GM12878 (cell line): Measurements from ENCODE around the gene KPTN. TPM values are rescaled to one million over a fixed set of nuclear protein-coding genes. Genes with fewer than 3 reads are reported as not detected.

Source experiments
- ATAC-seq: fragments of 200-7000 bp; cut with Tn5 transposase; 3 replicates; pipeline ENCODE4 v1.9.1; 2020; ENCODE audit warnings: mild to moderate bottlenecking, moderate library complexity
- BruUV-seq: library from RNA; stranded (reverse); fragments of 400-500 nt; replicated peaks from 2 replicates; lab custom pipeline; 2021; lab: Mats Ljungman, UMichigan
- CTCF ChIA-PET: fragments of 300-600 bp; sonication (Branson Sonifier 250); formaldehyde crosslinking; extraction: SDS; loops from one replicate; lab custom pipeline; 2021; ENCODE audit warnings: inconsistent platforms; lab: Yijun Ruan, JAX
- POLR2A ChIA-PET: fragments of 350-600 bp; formaldehyde crosslinking; extraction: SDS; loops from one replicate; lab custom pipeline; 2021; ENCODE audit warnings: inconsistent platforms; lab: Charles Lee
- RAD21 ChIA-PET: fragments of 300-600 bp; sonication (Branson Sonifier 250); formaldehyde crosslinking; loops from one replicate; lab custom pipeline; 2023; ENCODE audit warnings: antibody characterized with exemption; ENCODE audit not compliant: unreplicated experiment; lab: Charles Lee
- SMC1A ChIA-PET: fragments of 300-600 bp; sonication (Branson Sonifier 250); formaldehyde crosslinking; loops from one replicate; lab custom pipeline; 2023; ENCODE audit not compliant: unreplicated experiment, uncharacterized antibody; lab: Charles Lee
- DNase-seq: peaks from one replicate; pipeline ENCODE4 v3.0.0-alpha.2; 2011; ENCODE audit warnings: low read depth, low spot score
- FAIRE-seq: peaks from 3 replicates; lab custom pipeline; 2011; peaks lifted over from hg19 to GRCh38; lab: Jason Lieb, UNC
- H2AFZ ChIP-seq: 2 replicates; pipeline ENCODE4 v1.6.0; 2011; ENCODE audit warnings: low read depth, low read length, control low read depth; ENCODE audit not compliant: control insufficient read depth
- H3K27ac ChIP-seq: 2 replicates; pipeline ENCODE4 v1.5.1; 2011; ENCODE audit warnings: control low read depth; ENCODE audit not compliant: control insufficient read depth, insufficient read depth
- H3K27me3 ChIP-seq, 2 experiments: replicated peaks in 1 of 2; 2 replicates each; pipeline versions ENCODE4 v1.6.0 to v1.6.1; 2011; ENCODE audit warnings: low read length in 1 of 2; ENCODE audit not compliant: control insufficient read depth in 2 of 2, insufficient read depth in 2 of 2
- H3K36me3 ChIP-seq, 2 experiments: 2 replicates each; pipeline ENCODE4 v1.5.1; 2011; ENCODE audit warnings: low read length in 1 of 2; ENCODE audit not compliant: control insufficient read depth in 2 of 2, insufficient read depth in 2 of 2
- H3K4me1 ChIP-seq: 2 replicates; pipeline ENCODE4 v1.6.1; 2011; ENCODE audit warnings: mild to moderate bottlenecking, low read length, moderate library complexity, mixed read lengths; ENCODE audit not compliant: control insufficient read depth, insufficient read depth
- H3K4me2 ChIP-seq: 2 replicates; pipeline ENCODE4 v1.6.0; 2011; ENCODE audit warnings: control low read depth; ENCODE audit not compliant: control insufficient read depth, insufficient read depth
- H3K4me3 ChIP-seq: fragments of 200-600 bp; sonication (generic); 2 replicates; pipeline ENCODE4 v1.5.1; 2016
- H3K79me2 ChIP-seq: 2 replicates; pipeline ENCODE4 v1.6.0; 2011; ENCODE audit warnings: low read length; ENCODE audit not compliant: control insufficient read depth, insufficient read depth
- H3K9ac ChIP-seq: 2 replicates; pipeline ENCODE4 v1.8.0; 2011; ENCODE audit warnings: low read length, control low read depth, mixed read lengths; ENCODE audit not compliant: control insufficient read depth, insufficient read depth
- H3K9me3 ChIP-seq: replicated peaks from 3 replicates; pipeline ENCODE4 v1.5.1; 2011; ENCODE audit warnings: mild to moderate bottlenecking, low read length; ENCODE audit not compliant: control insufficient read depth, insufficient read depth
- H4K20me1 ChIP-seq: 2 replicates; pipeline ENCODE4 v1.6.0; 2011; ENCODE audit not compliant: control insufficient read depth, insufficient read depth
- CEBPB ChIP-seq, 2 experiments: fragments of 150-350 bp in 1 of 2; IDR thresholded peaks; 2 replicates each; pipeline ENCODE4 v1.6.1; 2012 to 2014; ENCODE audit warnings: low read depth in 2 of 2, low read length in 2 of 2, borderline replicate concordance in 1 of 2, inconsistent platforms in 1 of 2
- CTCF ChIP-seq, 3 experiments: IDR thresholded peaks in 2 of 3; conservative IDR thresholded peaks in 1 of 3; 2 replicates each; pipeline ENCODE4 v1.5.1; 2011; ENCODE audit warnings: low read depth in 3 of 3, low read length in 3 of 3, mild to moderate bottlenecking in 3 of 3, control low read depth in 2 of 3, moderate library complexity in 2 of 3, inconsistent platforms in 1 of 3, mixed read lengths in 1 of 3; ENCODE audit not compliant: control insufficient read depth in 2 of 3, insufficient read depth in 1 of 3; ENCODE audit errors: extremely low read depth in 1 of 3
- HCFC1 ChIP-seq: fragments of 150-350 bp; IDR thresholded peaks from 2 replicates; pipeline ENCODE4 v1.6.1; 2014; ENCODE audit warnings: low read length
- IRF5 ChIP-seq: fragments of 450-650 bp; IDR thresholded peaks from 2 replicates; pipeline ENCODE4 v1.6.1; 2017; ENCODE audit warnings: borderline replicate concordance
- SMARCA5 ChIP-seq: fragments of 450-650 bp; IDR thresholded peaks from 2 replicates; pipeline ENCODE4 v1.6.1; 2017; ENCODE audit warnings: mild to moderate bottlenecking
- TAF1 ChIP-seq: IDR thresholded peaks from 2 replicates; pipeline ENCODE4 v1.6.1; 2011; ENCODE audit warnings: mild to moderate bottlenecking, low read depth, low read length, borderline replicate concordance
- WGBS: methylation state at CpG from one replicate; pipeline ENCODE4 v1.1.6; 2016; ENCODE audit warnings: low lambda C conversion rate; ENCODE audit not compliant: insufficient replicate concordance, insufficient coverage; ENCODE audit errors: missing lambda C conversion rate; 5-methylcytosine and 5-hydroxymethylcytosine counted together
- in situ Hi-C: fragments of 300-500 bp; cut with MboI; formaldehyde crosslinking; loops from 9 replicates; pipeline ENCODE4 v1.14.3; 2018; ENCODE audit warnings: mixed read lengths
- intact Hi-C: fragments of 100-400 bp; cut with micrococcal nuclease; formaldehyde crosslinking; loops from one replicate; pipeline ENCODE4 v1.14.2; 2022; ENCODE audit not compliant: unreplicated experiment
- polyA plus RNA-seq, 11 experiments: library from polyadenylated mRNA; depleted of rRNA in 4 of 11; unstranded in 6 of 11; stranded (reverse) in 5 of 11; fragments of >200 nt; fragmentation: Nextera tagmentation in 4 of 11; fragmentation: Illumina TruSeq in 1 of 11; extraction: Ambion mirVana in 4 of 11; extraction: Trizol in 1 of 11; gene quantifications; 1 replicate in 1 of 11; 2 replicates in 10 of 11; pipeline versions ENCODE4 v1.2.1 to v1.2.3, GENCODE V29; 2011 to 2016; ENCODE audit warnings: inconsistent platforms in 2 of 11, missing spikeins in 2 of 11, low read depth in 1 of 11
- total RNA-seq, 4 experiments: library from RNA; depleted of rRNA in 3 of 4; stranded (reverse); fragments of >200 nt in 3 of 4; fragmentation: Illumina TruSeq in 1 of 4; extraction: Trizol in 1 of 4; gene quantifications; 2 replicates each; pipeline versions ENCODE4 v1.2.1 to v1.2.3, GENCODE V29; 2013 to 2021
- TF ChIP-seq, protein P1 (sequence below): fragments of 450-650 bp; IDR thresholded peaks from 2 replicates; pipeline ENCODE4 v1.6.1; 2017; ENCODE audit warnings: antibody characterized with exemption, mild to moderate bottlenecking, moderate library complexity
- TF ChIP-seq, protein P2 (sequence below): IDR thresholded peaks from 2 replicates; pipeline ENCODE4 v1.6.1; 2012; ENCODE audit warnings: improper control_type of control experiment, low read depth, low read length; ENCODE audit not compliant: insufficient replicate concordance

Gene KPTN
- total and polyA plus RNA-seq, 10 of the 15 experiments (the other 5 are each of a cell fraction or from before 2014, with no cell fraction given): 0.60 to 10.1 (median 6.0) TPM

DNA sequence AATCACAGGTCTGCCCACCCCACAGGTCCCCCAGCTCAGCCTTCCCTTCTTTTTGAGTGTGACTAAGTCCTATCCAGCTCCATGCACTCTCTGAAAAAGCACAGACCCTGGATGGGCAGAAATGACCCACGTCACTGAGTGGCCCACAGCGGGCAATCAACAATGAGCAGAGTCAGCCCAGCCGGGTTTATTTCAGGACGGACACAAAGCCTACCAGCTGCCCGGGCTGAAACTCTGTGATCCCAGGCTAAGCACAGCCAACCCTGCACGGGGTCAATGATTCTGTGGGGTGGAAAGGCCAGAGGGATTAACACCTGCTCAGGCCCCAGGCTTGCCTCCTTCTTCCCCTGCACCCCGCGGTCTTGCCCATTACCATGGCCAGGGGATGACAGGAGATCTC is 22.4 kb upstream of the KPTN start:
- DNase-seq (no peak), FAIRE-seq (no peak), ATAC-seq (no peak)
- intact Hi-C loops (no loop called here), in situ Hi-C loops (no loop called here)
- Histone ChIP-seq H3K79me2 (peaks cover 39% of the 10 kb centered on the region), H3K4me1 (no peaks in the 10 kb centered on the region; the same call in 1 of the 2 replicates), H3K9me3 (no peaks in the 10 kb centered on the region), H3K36me3 (peaks cover 19 to 22% of the 10 kb centered on the region in 2 experiments), H3K27ac (no peak overlapping the region), H3K9ac (no peak overlapping the region), H2AFZ (no peak overlapping the region), H3K4me3 (no peak overlapping the region), H3K4me2 (no peak overlapping the region), H3K27me3 (no peaks in the 10 kb centered on the region), H4K20me1 (no peaks in the 10 kb centered on the region; the same call in 1 of the 2 replicates)
- ChIA-PET RAD21 (no interaction called here), POLR2A (interaction anchor here (0.6 kb wide), 1 partner anchor 9 kb away, joined by 3 read pairs; no protein-coding TSS in a partner anchor), CTCF (interaction anchor here (0.7 kb wide), 1 partner anchor 21 kb away, joined by 3 read pairs; no protein-coding TSS in a partner anchor), SMC1A (no interaction called here)
- WGBS: 98% methylated on average over 8 of the region's 8 CpGs
- BruUV-seq: no TSS peak
- TF ChIP-seq, protein P1, sequence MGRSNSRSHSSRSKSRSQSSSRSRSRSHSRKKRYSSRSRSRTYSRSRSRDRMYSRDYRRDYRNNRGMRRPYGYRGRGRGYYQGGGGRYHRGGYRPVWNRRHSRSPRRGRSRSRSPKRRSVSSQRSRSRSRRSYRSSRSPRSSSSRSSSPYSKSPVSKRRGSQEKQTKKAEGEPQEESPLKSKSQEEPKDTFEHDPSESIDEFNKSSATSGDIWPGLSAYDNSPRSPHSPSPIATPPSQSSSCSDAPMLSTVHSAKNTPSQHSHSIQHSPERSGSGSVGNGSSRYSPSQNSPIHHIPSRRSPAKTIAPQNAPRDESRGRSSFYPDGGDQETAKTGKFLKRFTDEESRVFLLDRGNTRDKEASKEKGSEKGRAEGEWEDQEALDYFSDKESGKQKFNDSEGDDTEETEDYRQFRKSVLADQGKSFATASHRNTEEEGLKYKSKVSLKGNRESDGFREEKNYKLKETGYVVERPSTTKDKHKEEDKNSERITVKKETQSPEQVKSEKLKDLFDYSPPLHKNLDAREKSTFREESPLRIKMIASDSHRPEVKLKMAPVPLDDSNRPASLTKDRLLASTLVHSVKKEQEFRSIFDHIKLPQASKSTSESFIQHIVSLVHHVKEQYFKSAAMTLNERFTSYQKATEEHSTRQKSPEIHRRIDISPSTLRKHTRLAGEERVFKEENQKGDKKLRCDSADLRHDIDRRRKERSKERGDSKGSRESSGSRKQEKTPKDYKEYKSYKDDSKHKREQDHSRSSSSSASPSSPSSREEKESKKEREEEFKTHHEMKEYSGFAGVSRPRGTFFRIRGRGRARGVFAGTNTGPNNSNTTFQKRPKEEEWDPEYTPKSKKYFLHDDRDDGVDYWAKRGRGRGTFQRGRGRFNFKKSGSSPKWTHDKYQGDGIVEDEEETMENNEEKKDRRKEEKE: no peak
- TF ChIP-seq IRF5 (no peak), SMARCA5 (no peak), TAF1 (no peak), HCFC1 (no peak), CTCF (IDR thresholded peaks at IDR 0.05 in 2 of 3, conservative IDR thresholded peaks at IDR 0.05 in 1 of 3; ENCODE audit: control insufficient read depth in 2 of 3, extremely low read depth in 1 of 3, insufficient read depth in 1 of 3, low read depth in 3 of 3, low read length in 3 of 3) (no peak), CEBPB (IDR thresholded peaks at IDR 0.05; ENCODE audit: borderline replicate concordance in 1 of 2, low read depth in 2 of 2, low read length in 2 of 2) (no peak)
- TF ChIP-seq, protein P2, sequence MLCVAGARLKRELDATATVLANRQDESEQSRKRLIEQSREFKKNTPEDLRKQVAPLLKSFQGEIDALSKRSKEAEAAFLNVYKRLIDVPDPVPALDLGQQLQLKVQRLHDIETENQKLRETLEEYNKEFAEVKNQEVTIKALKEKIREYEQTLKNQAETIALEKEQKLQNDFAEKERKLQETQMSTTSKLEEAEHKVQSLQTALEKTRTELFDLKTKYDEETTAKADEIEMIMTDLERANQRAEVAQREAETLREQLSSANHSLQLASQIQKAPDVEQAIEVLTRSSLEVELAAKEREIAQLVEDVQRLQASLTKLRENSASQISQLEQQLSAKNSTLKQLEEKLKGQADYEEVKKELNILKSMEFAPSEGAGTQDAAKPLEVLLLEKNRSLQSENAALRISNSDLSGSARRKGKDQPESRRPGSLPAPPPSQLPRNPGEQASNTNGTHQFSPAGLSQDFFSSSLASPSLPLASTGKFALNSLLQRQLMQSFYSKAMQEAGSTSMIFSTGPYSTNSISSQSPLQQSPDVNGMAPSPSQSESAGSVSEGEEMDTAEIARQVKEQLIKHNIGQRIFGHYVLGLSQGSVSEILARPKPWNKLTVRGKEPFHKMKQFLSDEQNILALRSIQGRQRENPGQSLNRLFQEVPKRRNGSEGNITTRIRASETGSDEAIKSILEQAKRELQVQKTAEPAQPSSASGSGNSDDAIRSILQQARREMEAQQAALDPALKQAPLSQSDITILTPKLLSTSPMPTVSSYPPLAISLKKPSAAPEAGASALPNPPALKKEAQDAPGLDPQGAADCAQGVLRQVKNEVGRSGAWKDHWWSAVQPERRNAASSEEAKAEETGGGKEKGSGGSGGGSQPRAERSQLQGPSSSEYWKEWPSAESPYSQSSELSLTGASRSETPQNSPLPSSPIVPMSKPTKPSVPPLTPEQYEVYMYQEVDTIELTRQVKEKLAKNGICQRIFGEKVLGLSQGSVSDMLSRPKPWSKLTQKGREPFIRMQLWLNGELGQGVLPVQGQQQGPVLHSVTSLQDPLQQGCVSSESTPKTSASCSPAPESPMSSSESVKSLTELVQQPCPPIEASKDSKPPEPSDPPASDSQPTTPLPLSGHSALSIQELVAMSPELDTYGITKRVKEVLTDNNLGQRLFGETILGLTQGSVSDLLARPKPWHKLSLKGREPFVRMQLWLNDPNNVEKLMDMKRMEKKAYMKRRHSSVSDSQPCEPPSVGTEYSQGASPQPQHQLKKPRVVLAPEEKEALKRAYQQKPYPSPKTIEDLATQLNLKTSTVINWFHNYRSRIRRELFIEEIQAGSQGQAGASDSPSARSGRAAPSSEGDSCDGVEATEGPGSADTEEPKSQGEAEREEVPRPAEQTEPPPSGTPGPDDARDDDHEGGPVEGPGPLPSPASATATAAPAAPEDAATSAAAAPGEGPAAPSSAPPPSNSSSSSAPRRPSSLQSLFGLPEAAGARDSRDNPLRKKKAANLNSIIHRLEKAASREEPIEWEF: no peak
